ENCODE results near the gene GUK1. TPM values are rescaled to one million over a fixed set of nuclear protein-coding genes. Genes with fewer than 3 reads are reported as not detected.

Gene GUK1
- total RNA-seq, 1 donor from 2014 or later: 299 TPM

- no peak for DNase-seq (ENCODE audit: extremely low spot score in 2 of 2)
- Histone ChIP-seq H3K36me3 (no peaks in the 10 kb centered on the region), H3K9me3 (no peaks in the 10 kb centered on the region), H3K4me1 (peaks cover 42% of the 10 kb centered on the region), H3K27me3 (no peaks in the 10 kb centered on the region), H3K4me3 (no peak overlapping the region), H3K27ac (no peak overlapping the region)
- TF ChIP-seq POLR2A (IDR thresholded peaks at IDR 0.05) (no peak), POLR2AphosphoS5 (IDR thresholded peaks at IDR 0.05; ENCODE audit: insufficient read depth in 1 of 2, low read depth in 1 of 2) (no peak), CTCF (IDR thresholded peaks at IDR 0.05) (no peak)
- intact Hi-C loops (cut with DNase I): no loop called here
Observed at GRCh38 chr1:228158151-228159007, 18.3 kb downstream of the GUK1 start.

GRCh38 chr1:228159008-228159665 is 19.1 kb downstream of the GUK1 start:
- intact Hi-C loops (cut with DNase I): no loop called here
- TF ChIP-seq CTCF (IDR thresholded peaks at IDR 0.05) (no peak), POLR2A (IDR thresholded peaks at IDR 0.05) (no peak), POLR2AphosphoS5 (IDR thresholded peaks at IDR 0.05; ENCODE audit: insufficient read depth in 1 of 2, low read depth in 1 of 2) (no peak)
- Histone ChIP-seq H3K4me3 (no peak overlapping the region), H3K36me3 (no peaks in the 10 kb centered on the region), H3K27me3 (no peaks in the 10 kb centered on the region), H3K9me3 (no peaks in the 10 kb centered on the region), H3K27ac (no peak overlapping the region), H3K4me1 (peaks cover 50% of the 10 kb centered on the region)
- DNase-seq (ENCODE audit: extremely low spot score in 2 of 2): no peak

- DNase-seq (ENCODE audit: extremely low spot score in 2 of 2): no peak
- intact Hi-C loops (cut with DNase I): loop anchor here (10.0 kb wide), 1 partner anchor 75 kb away; the partner anchor contains the start of gene ARF1
- Histone ChIP-seq H3K27me3 (no peaks in the 10 kb centered on the region), H3K9me3 (no peaks in the 10 kb centered on the region), H3K36me3 (no peaks in the 10 kb centered on the region), H3K4me1 (peaks cover 52% of the 10 kb centered on the region), H3K4me3 (no peak overlapping the region), H3K27ac (no peak overlapping the region)
- TF ChIP-seq CTCF (IDR thresholded peaks at IDR 0.05) (no peak), POLR2AphosphoS5 (IDR thresholded peaks at IDR 0.05; ENCODE audit: insufficient read depth in 1 of 2, low read depth in 1 of 2) (no peak), POLR2A (IDR thresholded peaks at IDR 0.05) (no peak)
Observed at GRCh38 chr1:228160201-228160761, 20.2 kb downstream of the GUK1 start.

GRCh38 chr1:228161362-228161761 is 21.3 kb downstream of the GUK1 start:
- intact Hi-C loops (cut with DNase I): loop anchor here (10.0 kb wide), 1 partner anchor 77 kb away; the partner anchor contains the start of gene ARF1
- DNase-seq (ENCODE audit: extremely low spot score in 2 of 2): no peak
- TF ChIP-seq CTCF (IDR thresholded peaks at IDR 0.05) (no peak), POLR2AphosphoS5 (IDR thresholded peaks at IDR 0.05; ENCODE audit: insufficient read depth in 1 of 2, low read depth in 1 of 2) (no peak), POLR2A (IDR thresholded peaks at IDR 0.05) (no peak)
- no peaks in the 10 kb centered on the region for H3K9me3 ChIP-seq
- H3K27ac ChIP-seq: peak overlapping the region; percentile 99
- peaks cover 51% of the 10 kb centered on the region for H3K4me1 ChIP-seq
- no peaks in the 10 kb centered on the region for H3K27me3 ChIP-seq
- no peak overlapping the region for H3K4me3 ChIP-seq
- H3K36me3 ChIP-seq: no peaks in the 10 kb centered on the region

All from vagina (tissue), 2 donors.